Heart left ventricle (tissue), 16 donors: ENCODE results near the gene ABCB6. TPM values are rescaled to one million over a fixed set of nuclear protein-coding genes. Genes with fewer than 3 reads are reported as not detected.

Source experiments
- ATAC-seq, 4 donors: fragments of 200-7000 bp; cut with Tn5 transposase; one replicate each; pipeline ENCODE4 v1.9.1; 2020 to 2022; ENCODE audit warnings: moderate library complexity in 4 of 4, mild to moderate bottlenecking in 3 of 4, moderate number of reproducible peaks in 1 of 4
- DNase-seq, 5 donors: peaks; one replicate each; pipeline ENCODE4 v3.0.0-alpha.2; 2020
- H3K27ac ChIP-seq, 12 donors: fragments of 200-600 bp; sonication (generic) in 4 of 12; one replicate each; pipeline versions ENCODE4 v1.5.0 to v1.8.0; 2016 to 2022; ENCODE audit warnings: mild to moderate bottlenecking in 2 of 12
- H3K27me3 ChIP-seq, 9 donors: fragments of 200-600 bp; sonication (generic) in 2 of 9; one replicate each; pipeline versions ENCODE4 v1.5.1 to v1.8.0; 2016 to 2022; ENCODE audit warnings: mild to moderate bottlenecking in 3 of 9
- H3K36me3 ChIP-seq, 9 donors: fragments of 200-600 bp; sonication (generic) in 2 of 9; one replicate each; pipeline versions ENCODE4 v1.5.0 to v1.8.0; 2018 to 2022; ENCODE audit warnings: mild to moderate bottlenecking in 2 of 9
- H3K4me1 ChIP-seq, 12 donors: fragments of 200-600 bp; sonication (generic) in 4 of 12; one replicate each; pipeline versions ENCODE4 v1.5.0 to v1.8.0; 2016 to 2022; ENCODE audit warnings: mild to moderate bottlenecking in 3 of 12
- H3K4me3 ChIP-seq, 12 donors: fragments of 200-600 bp; sonication (generic) in 4 of 12; one replicate each; pipeline versions ENCODE4 v1.5.0 to v1.8.0; 2017 to 2022; ENCODE audit warnings: mild to moderate bottlenecking in 9 of 12, moderate library complexity in 4 of 12
- H3K9me3 ChIP-seq, 12 donors: fragments of 200-600 bp; sonication (generic) in 4 of 12; one replicate each; pipeline versions ENCODE4 v1.5.0 to v1.8.0; 2016 to 2022; ENCODE audit warnings: mild to moderate bottlenecking in 1 of 12
- POLR2A ChIP-seq, 2 donors: fragments of 450-650 bp; IDR thresholded peaks; one replicate each; pipeline ENCODE4 v1.6.1; 2017; ENCODE audit warnings: antibody characterized with exemption in 2 of 2, mild to moderate bottlenecking in 2 of 2, moderate library complexity in 2 of 2
- WGBS, 4 donors: extraction: QIAGEN DNeasy Blood & Tissue Kit in 2 of 4; methylation state at CpG; one replicate each; pipeline versions ENCODE4 v1.1.5 to v1.1.7; 2013 to 2018; 5-methylcytosine and 5-hydroxymethylcytosine counted together
- intact Hi-C, 10 donors: fragments of 100-400 bp; cut with DNase I; formaldehyde crosslinking; loops; one replicate each; pipeline versions ENCODE4 v1.11.1 to v1.14.2; 2022
- long read RNA-seq, 3 donors: library from polyadenylated mRNA; unstranded; transcript quantifications; one replicate each; pipeline ENCODE4 v2.0.0, GENCODE V29; 2020 to 2021
- polyA plus RNA-seq, 2 donors: library from polyadenylated mRNA; stranded (reverse); fragments of 200-250 nt; gene quantifications; one replicate each; pipeline ENCODE4 v1.2.3, GENCODE V29; 2013
- total RNA-seq, 9 donors: library from RNA; depleted of rRNA in 2 of 9; stranded (reverse); fragments of >200 nt in 2 of 9; fragmentation: NEBNext Ultra II Directional in 3 of 9; extraction: Animal tissue kit (Norgen Biotek cat#: 25700) in 3 of 9; gene quantifications; one replicate each; pipeline versions ENCODE4 v1.1.0 to v1.2.4, GENCODE V29; 2016 to 2023
- TF ChIP-seq, protein P1 (sequence below), 12 donors: fragments of 200-600 bp; sonication (generic) in 4 of 12; IDR thresholded peaks; one replicate each; pipeline versions ENCODE4 v1.5.0 to v1.8.0; 2018 to 2022; ENCODE audit warnings: antibody characterized with exemption in 12 of 12, mild to moderate bottlenecking in 5 of 12
- donor health status: ischemic (EF 13 %, LVEDD 7.1; RV severe dilation, severe dysfunction).
- donor health status: healthy with polysubstance abuse.
- donor health status: DM: no; HTN: yes; CAD: no.
- donor health status: DM: no; HTN: no; CAD: no.
- donor health status: ischemic (EF 25% LVEDD 6.9; RV normal size, moderate dysfunction).
- donor health status: ischemic (EF 25% LVEDD 5.7; RV mildly dilated, moderate dysfunction).
- donor health status: healthy.
- donor health status: DM: yes; HTN: yes; CAD: no.
- donor health status: ischemic (EF 35%, LVEDD 5.7; RV mildly dilated, moderate dysfunction).
- donor health status: nonischemic (EF 11% LVEDD 7.7; RV severe dilation, severe dysfunction).
- donor health status: DM: yes; HTN: yes; CAD: no.
- donor health status: PGD.
- donor health status: ischemic (EF 29% LVEDD 5.4; RV normal size, mild dysfunction).
- donor health status: nonischemic (EF 23%, LVEDD 6.1; RV moderate dilation, normal function).

The ABCB6 gene
- total RNA-seq (10 to 100 TPM; 12.1 to 28.1 (median 17.9) TPM), polyA plus RNA-seq (10 to 100 TPM; 25.3 to 30.4 TPM)
- long read RNA-seq, donor 1, transcript ABCB6-201 (19 exons, 3,045 nt), result major isoform, 77 of 94 reads
- long read RNA-seq, donor 1, partial matches to known transcripts, result 3 of 94 reads
- long read RNA-seq, donor 1, other reads (novel, unspliced or antisense), result 13 of 94 reads
- long read RNA-seq, donor 2, transcript ABCB6-202 (18 exons, 2,878 nt), result minor isoform, 6 of 272 reads
- long read RNA-seq, donor 2, transcript ABCB6-201 (19 exons, 3,045 nt), result major isoform, 228 of 272 reads
- long read RNA-seq, donor 2, partial matches to known transcripts, result 13 of 272 reads
- long read RNA-seq, donor 2, other reads (novel, unspliced or antisense), result 24 of 272 reads
- long read RNA-seq, donor 3, transcript ABCB6-201 (19 exons, 3,045 nt), result major isoform, 77 of 87 reads
- long read RNA-seq, donor 3, partial matches to known transcripts, result 3 of 87 reads
- long read RNA-seq, donor 3, other reads (novel, unspliced or antisense), result 7 of 87 reads

DNA sequence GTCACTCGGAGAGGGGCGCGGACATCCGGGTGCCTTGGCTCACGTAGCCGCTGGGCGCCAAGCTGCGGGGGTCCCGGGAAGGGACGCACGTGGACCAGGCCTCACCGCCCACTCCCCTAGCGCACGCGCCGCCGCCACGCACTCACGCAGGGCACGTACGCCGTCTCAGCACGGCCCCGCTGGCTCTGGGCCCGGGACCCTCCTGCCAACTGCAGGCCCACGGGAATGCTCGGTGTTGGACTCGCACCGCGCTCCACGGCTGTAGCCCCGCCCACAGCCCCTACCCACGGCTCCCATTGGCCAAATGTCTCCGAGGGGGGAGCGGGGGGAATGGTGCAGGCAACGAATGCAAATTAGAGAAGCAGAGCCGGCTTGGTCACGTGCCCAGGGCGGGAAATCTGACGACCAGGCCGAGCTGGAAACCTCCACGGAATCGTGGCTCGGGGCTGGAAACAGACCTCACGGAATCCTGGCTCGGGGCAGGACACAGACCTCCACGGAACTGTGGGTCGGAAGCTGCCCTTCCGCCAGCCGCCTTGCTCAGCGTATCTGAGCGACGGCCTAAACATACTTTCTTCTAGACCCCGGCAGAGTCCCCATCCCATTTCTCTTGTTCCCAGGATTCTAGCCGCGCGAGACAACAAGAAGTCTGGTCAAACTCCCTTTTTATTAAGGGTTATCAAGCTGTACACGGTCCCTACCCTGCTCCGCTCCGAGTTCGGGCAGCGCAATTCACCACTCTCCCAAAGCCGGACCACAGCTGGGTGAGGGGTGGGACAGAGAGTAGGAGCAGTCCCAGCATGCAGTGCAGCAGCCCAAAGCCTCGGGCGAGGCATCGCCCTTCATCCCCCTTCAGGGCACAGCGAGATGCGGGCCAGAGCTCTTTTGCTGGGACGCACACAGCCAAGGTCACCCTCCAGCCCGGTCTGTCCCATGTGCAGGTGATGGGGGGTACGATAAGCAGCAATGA lies at the start of gene ABCB6:
Gene ABCB6, minus strand, starts transcription at position 227 of the 970 bp plus-strand sequence. CDS start 285 bp downstream, outside the sequence.
- H3K4me1 ChIP-seq, result peaks cover 6 to 42% (median 33%) of the 10 kb centered on the region in 12 donors
- H3K9me3 ChIP-seq, result no peaks in the 10 kb centered on the region
- WGBS, 4 donors, result 5 to 10% (median 6%) methylated on average over 47 to 71 of the region's 71 CpGs
- intact Hi-C loops, result loop anchor here in 4 of 10 donors (5.0 kb wide), 2 partner anchors 42 to 63 kb away; partner anchors contain the start of genes CNPPD1 (in 3 of the 4) and RETREG2 (in 3 of the 4)
- H3K27me3 ChIP-seq, result no peaks in the 10 kb centered on the region
- peaks cover 3 to 67% (median 62%) of the 10 kb centered on the region in 9 donors for H3K36me3 ChIP-seq
- peak within 1 kb of the TSS; percentile 68 to 97 (median 90) for H3K27ac ChIP-seq
- DNase-seq (peak; percentile 97 to 99 (median 98)), ATAC-seq (peak; percentile 86 to 93 (median 90))
- TF ChIP-seq POLR2A (IDR thresholded peaks at IDR 0.05), result peak; percentile 7 to 84
- TF ChIP-seq, protein P1, sequence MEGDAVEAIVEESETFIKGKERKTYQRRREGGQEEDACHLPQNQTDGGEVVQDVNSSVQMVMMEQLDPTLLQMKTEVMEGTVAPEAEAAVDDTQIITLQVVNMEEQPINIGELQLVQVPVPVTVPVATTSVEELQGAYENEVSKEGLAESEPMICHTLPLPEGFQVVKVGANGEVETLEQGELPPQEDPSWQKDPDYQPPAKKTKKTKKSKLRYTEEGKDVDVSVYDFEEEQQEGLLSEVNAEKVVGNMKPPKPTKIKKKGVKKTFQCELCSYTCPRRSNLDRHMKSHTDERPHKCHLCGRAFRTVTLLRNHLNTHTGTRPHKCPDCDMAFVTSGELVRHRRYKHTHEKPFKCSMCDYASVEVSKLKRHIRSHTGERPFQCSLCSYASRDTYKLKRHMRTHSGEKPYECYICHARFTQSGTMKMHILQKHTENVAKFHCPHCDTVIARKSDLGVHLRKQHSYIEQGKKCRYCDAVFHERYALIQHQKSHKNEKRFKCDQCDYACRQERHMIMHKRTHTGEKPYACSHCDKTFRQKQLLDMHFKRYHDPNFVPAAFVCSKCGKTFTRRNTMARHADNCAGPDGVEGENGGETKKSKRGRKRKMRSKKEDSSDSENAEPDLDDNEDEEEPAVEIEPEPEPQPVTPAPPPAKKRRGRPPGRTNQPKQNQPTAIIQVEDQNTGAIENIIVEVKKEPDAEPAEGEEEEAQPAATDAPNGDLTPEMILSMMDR (IDR thresholded peaks at IDR 0.05), result no peak
- H3K4me3 ChIP-seq, result peak within 1 kb of the TSS; percentile 19 to 66 (median 58)

DNA sequence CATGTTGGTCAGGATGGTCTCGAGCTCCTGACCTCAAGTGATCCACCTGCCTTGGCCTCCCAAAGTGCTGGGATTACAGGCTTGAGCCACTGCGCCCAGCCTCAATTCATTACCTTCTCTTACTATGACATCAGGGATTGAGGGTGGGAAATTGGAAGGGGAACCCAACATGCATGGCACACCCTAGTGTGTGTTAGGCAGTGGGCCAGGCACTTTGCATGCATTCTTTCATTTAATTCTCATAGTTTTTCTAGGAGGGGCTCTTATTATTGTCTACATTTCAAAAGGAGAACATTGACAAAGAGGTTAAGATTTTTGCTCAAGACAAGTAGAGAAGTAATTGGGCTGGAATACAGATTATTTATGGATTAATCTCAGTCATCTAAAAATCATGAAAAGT lies 49.5 kb upstream of the ABCB6 start:
- H3K36me3 ChIP-seq, result no peaks in the 10 kb centered on the region
- intact Hi-C loops, result no loop called here
- no peaks in the 10 kb centered on the region for H3K9me3 ChIP-seq
- no peaks in the 10 kb centered on the region for H3K27me3 ChIP-seq
- peaks cover 0 to 12% (median 0%) of the 10 kb centered on the region in 12 donors for H3K4me1 ChIP-seq
- no peak overlapping the region for H3K27ac ChIP-seq
- DNase-seq, result no peak
- TF ChIP-seq, protein P1 (IDR thresholded peaks at IDR 0.05), result no peak
- TF ChIP-seq POLR2A (IDR thresholded peaks at IDR 0.05), result no peak
- H3K4me3 ChIP-seq, result no peak overlapping the region
- no peak for ATAC-seq
- 84 to 86% (median 85%) methylated on average over 2 of the region's 2 CpGs for WGBS, 4 donors

DNA sequence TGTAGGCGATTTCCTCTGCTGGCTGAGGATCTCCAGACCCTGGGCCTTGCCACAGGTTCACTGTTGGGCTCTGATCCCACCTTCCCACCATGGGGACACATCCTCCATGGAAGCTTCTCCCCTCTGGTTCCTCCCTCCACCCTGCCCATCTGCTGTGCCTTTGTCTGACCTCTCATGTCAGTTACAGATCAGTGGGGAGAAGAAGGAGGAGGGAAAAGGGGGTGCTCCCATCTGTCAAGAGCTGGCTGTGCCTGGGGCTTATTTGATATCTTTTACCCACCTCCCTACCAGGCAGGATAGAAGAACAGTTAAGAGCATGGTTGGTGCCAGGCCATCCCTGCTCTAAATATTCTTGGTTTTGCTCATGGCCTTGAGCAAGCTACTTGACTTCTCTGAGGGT lies 48.1 kb upstream of the ABCB6 start:
- H3K4me1 ChIP-seq, result peaks cover 0 to 12% (median 0%) of the 10 kb centered on the region in 12 donors
- H3K9me3 ChIP-seq, result no peaks in the 10 kb centered on the region
- DNase-seq (peak in 1 of 5 donors; percentile 1), ATAC-seq (no peak)
- H3K36me3 ChIP-seq, result no peaks in the 10 kb centered on the region
- WGBS, 4 donors, result 94 to 100% (median 100%) methylated on average over 1 of the region's 1 CpG
- no peaks in the 10 kb centered on the region for H3K27me3 ChIP-seq
- intact Hi-C loops, result no loop called here
- TF ChIP-seq, protein P1 (IDR thresholded peaks at IDR 0.05), result no peak
- no peak for TF ChIP-seq POLR2A (IDR thresholded peaks at IDR 0.05)
- no peak overlapping the region for H3K27ac ChIP-seq
- H3K4me3 ChIP-seq, result no peak overlapping the region
